Activated naive CD8-positive, alpha-beta T cell (primary cell): Measurements from ENCODE around the gene MAN1C1.
"Not testable (repeated sequence)": the region's sequence is repeated elsewhere in the genome, so short reads cannot be mapped to it uniquely, and the experiment has no call there.

Source experiments
- H3K27ac Mint-ChIP-seq: one replicate; pipeline ENCODE4 v1.8.0; 2021; ENCODE audit warnings: mixed read lengths
- H3K27me3 Mint-ChIP-seq: one replicate; pipeline ENCODE4 v1.8.0; 2021; ENCODE audit warnings: mixed read lengths
- H3K36me3 Mint-ChIP-seq: one replicate; pipeline ENCODE4 v1.8.0; 2021; ENCODE audit warnings: mixed read lengths
- H3K4me1 Mint-ChIP-seq: one replicate; pipeline ENCODE4 v1.8.0; 2021; ENCODE audit warnings: low read depth, mixed read lengths
- H3K4me3 Mint-ChIP-seq: one replicate; pipeline ENCODE4 v1.8.0; 2021; ENCODE audit warnings: mild to moderate bottlenecking, mixed read lengths
- H3K9me3 Mint-ChIP-seq: one replicate; pipeline ENCODE4 v1.8.0; 2021; ENCODE audit warnings: low read depth, mixed read lengths

MAN1C1 gene

DNA sequence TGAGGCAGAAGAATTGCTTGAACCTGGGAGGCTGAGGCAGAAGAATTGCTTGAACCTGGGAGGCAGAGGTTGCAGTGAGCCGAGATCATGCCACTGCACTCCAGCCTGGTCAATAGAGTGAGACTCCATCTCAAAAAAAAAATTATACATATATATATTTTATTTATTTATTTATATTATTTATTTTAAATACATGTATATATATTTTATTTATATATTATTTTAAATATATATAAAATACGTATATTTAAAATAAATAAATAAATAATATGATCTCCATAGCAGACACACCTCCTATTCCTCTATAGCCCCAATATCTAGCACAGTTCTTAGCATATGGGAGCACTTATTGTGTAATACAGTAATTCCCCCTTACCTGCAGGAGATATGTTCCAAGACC is 46.4 kb downstream of the MAN1C1 start:
- H3K36me3 Mint-ChIP-seq, H3K4me3 Mint-ChIP-seq, H3K9me3 Mint-ChIP-seq, H3K27ac Mint-ChIP-seq, H3K27me3 Mint-ChIP-seq: not testable (repeated sequence)
- H3K4me1 Mint-ChIP-seq, result peaks cover 68% of the 10 kb centered on the region

- Mint-ChIP-seq H3K27me3 (no peaks in the 10 kb centered on the region), H3K9me3 (no peaks in the 10 kb centered on the region), H3K4me3 (no peak overlapping the region), H3K36me3 (peaks cover 5% of the 10 kb centered on the region), H3K4me1 (peaks cover 70% of the 10 kb centered on the region), H3K27ac (no peak overlapping the region)
Observed at GRCh38 chr1:25664357-25665199, 48.0 kb downstream of the MAN1C1 start.

DNA sequence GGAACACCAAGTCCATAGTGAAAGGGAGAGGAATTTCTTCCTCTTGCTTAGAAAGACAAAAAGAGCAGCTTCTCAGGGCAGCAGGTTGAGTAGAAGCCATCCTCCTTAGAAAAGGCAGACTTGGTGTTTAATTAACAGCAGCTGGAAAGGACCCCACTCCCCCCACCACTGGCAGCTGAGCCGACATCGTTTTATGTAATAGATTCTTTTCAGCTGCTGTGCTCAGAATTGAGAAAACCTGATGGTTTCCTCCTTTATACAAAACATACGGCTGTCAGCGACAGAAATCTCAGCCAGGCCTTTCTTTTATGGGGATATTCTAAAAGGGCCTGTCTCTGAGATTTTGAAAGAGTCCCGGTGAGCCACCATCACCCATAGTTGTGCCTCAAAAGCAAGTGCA is 49.9 kb downstream of the MAN1C1 start:
- H3K36me3 Mint-ChIP-seq, result peaks cover 8% of the 10 kb centered on the region
- H3K27me3 Mint-ChIP-seq, result no peaks in the 10 kb centered on the region
- no peaks in the 10 kb centered on the region for H3K9me3 Mint-ChIP-seq
- peaks cover 82% of the 10 kb centered on the region for H3K4me1 Mint-ChIP-seq
- no peak overlapping the region for H3K4me3 Mint-ChIP-seq
- peak overlapping the region; percentile 80 for H3K27ac Mint-ChIP-seq

DNA sequence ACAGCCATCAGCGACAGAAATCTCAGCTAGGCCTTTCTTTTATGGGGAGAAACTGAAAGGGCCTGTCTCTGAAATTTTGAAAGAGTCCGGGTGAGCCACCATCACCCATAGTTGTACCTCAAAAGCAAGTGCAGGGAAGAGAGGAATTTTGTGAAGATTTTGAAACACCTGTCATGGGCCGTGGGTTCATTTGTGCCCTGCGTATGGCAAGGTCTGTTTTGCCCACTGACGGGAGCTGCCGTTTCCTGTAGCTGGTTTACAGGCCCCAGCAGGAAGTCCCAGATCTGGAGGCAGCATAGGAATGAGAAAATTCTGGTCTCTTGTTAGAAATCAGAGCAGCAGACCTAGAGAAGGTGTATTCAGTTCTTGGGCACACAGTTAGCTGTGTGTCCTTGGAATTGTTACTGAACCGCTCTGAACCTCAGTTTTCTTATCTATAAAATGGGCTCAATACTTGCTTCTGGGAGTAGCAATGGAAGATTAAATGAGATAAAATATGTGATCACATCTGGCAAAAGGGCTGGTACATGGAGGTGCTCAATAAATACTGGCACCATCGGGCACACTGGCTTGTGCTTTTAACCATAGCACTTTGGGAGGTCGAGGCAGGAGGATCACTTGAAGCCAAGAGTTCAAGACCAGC is 52.5 kb downstream of the MAN1C1 start:
- Mint-ChIP-seq H3K4me1 (peaks cover 90% of the 10 kb centered on the region), H3K27me3 (no peaks in the 10 kb centered on the region), H3K9me3 (no peaks in the 10 kb centered on the region), H3K4me3 (peak overlapping the region; percentile 47), H3K36me3 (peaks cover 17% of the 10 kb centered on the region), H3K27ac (peak overlapping the region; percentile 16)

GRCh38 chr1:25669781-25670567 is 53.4 kb downstream of the MAN1C1 start:
- no peak overlapping the region for H3K4me3 Mint-ChIP-seq
- no peaks in the 10 kb centered on the region for H3K9me3 Mint-ChIP-seq
- peaks cover 19% of the 10 kb centered on the region for H3K36me3 Mint-ChIP-seq
- H3K27ac Mint-ChIP-seq, result peak overlapping the region; percentile 10
- no peaks in the 10 kb centered on the region for H3K27me3 Mint-ChIP-seq
- peaks cover 91% of the 10 kb centered on the region for H3K4me1 Mint-ChIP-seq

DNA sequence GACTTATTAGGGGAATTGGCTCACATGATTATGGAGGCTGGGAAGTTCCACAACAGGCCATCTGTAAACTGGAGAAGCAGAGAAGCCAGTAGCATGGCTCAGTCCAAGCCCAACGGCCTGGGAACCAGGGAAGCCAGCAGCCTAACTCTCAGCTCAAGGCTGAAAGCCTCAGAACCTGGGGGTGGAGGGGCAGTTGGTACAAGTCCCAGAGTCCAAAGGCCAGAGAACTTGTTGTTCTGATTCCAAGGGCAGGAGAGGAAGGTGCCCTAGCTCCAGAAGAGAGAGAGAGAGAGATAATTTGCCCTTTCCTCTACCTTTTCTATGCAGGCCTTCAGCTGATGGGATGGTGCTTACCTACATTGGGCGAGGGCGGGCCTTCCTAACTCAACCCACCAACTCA is 55.3 kb downstream of the MAN1C1 start:
- H3K4me3 Mint-ChIP-seq, result no peak overlapping the region
- H3K27me3 Mint-ChIP-seq, result no peaks in the 10 kb centered on the region
- H3K27ac Mint-ChIP-seq, result no peak overlapping the region
- H3K4me1 Mint-ChIP-seq, result peaks cover 91% of the 10 kb centered on the region
- peaks cover 19% of the 10 kb centered on the region for H3K36me3 Mint-ChIP-seq
- no peaks in the 10 kb centered on the region for H3K9me3 Mint-ChIP-seq

DNA sequence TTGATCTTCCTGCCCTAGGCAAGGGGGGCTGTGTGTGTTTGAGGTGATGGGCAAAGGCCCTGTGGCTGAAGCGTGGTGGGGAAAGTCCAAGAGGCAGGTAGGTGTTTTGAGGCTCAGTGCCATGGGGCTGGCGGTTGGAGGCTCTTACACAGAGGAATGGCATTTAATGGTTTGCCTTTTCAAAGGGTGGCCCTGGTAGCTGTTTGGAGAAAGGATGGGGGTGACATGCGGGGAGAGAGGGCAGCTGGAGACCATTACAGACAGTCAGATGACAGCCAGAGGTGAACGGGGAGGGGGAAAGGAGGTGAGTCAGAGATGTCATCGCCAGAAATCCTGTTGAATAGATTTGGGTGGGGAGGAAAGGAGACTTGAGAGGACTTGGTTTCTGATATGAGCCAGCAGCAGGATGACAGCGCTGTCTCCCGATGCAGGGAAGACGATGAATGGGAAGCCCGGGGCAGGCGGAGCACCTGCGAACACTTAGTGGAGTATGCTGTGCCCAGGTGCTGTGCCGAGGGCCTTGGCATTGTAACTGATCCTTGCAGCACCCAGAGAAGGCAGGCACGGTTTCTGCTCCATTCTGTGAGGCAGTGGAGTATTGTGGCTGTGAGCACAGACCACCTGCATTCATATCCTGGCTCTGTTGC is 56.3 kb downstream of the MAN1C1 start:
- Mint-ChIP-seq H3K4me3 (peak overlapping the region; percentile 21), H3K36me3 (peaks cover 19% of the 10 kb centered on the region), H3K27ac (peak overlapping the region; percentile 61), H3K27me3 (no peaks in the 10 kb centered on the region), H3K4me1 (peaks cover 93% of the 10 kb centered on the region), H3K9me3 (no peaks in the 10 kb centered on the region)

DNA sequence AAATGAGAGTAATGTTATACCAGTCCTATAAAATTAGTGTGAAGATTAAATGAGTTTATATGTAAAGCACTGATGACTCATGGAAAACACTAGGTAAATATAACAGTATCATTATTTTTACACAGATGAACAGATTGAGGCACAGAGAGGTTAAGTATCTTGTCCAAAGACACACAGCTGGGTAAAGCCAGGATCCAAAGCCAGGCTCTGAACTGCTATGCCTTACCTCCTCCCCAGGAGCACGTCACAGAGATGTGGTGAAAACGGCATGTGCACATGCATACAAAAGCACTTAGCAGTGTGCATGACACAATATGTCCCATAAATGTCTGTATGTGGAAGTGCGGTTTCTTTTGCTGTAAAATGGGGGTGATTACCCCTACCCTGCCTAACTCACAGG is 56.9 kb downstream of the MAN1C1 start:
- Mint-ChIP-seq H3K4me3 (peak overlapping the region; percentile 46), H3K27me3 (no peaks in the 10 kb centered on the region), H3K36me3 (peaks cover 19% of the 10 kb centered on the region), H3K27ac (peak overlapping the region; percentile 61), H3K4me1 (peaks cover 94% of the 10 kb centered on the region), H3K9me3 (no peaks in the 10 kb centered on the region)

GRCh38 chr1:25673962-25674806 is 57.6 kb downstream of the MAN1C1 start:
- Mint-ChIP-seq H3K27me3 (no peaks in the 10 kb centered on the region), H3K4me3 (peak overlapping the region; percentile 75), H3K4me1 (peaks cover 95% of the 10 kb centered on the region), H3K36me3 (peaks cover 19% of the 10 kb centered on the region), H3K9me3 (no peaks in the 10 kb centered on the region), H3K27ac (peak overlapping the region; percentile 82)

DNA sequence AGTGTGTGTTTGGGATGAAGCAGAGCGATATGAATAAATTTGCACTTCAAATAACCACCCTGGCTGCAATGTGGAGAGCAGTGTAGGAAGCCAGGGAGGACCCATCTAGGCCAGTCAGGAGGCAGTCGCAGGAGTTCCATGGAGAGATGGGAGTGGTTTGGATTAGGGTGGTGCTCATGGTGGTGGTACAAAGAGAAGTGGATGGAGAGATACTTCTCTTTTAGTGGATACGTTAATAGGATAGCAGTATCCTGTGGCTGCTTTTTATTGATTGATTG is 58.2 kb downstream of the MAN1C1 start:
- Mint-ChIP-seq H3K9me3 (no peaks in the 10 kb centered on the region), H3K4me3 (peak overlapping the region; percentile 75), H3K27ac (peak overlapping the region; percentile 82), H3K36me3 (peaks cover 19% of the 10 kb centered on the region), H3K4me1 (peaks cover 97% of the 10 kb centered on the region), H3K27me3 (no peaks in the 10 kb centered on the region)

- peaks cover 22% of the 10 kb centered on the region for H3K36me3 Mint-ChIP-seq
- H3K27ac Mint-ChIP-seq, result peak overlapping the region; percentile 78
- H3K4me3 Mint-ChIP-seq, result peak overlapping the region; percentile 75
- no peaks in the 10 kb centered on the region for H3K9me3 Mint-ChIP-seq
- no peaks in the 10 kb centered on the region for H3K27me3 Mint-ChIP-seq
- peaks cover 91% of the 10 kb centered on the region for H3K4me1 Mint-ChIP-seq
Observed at GRCh38 chr1:25675729-25676476, 59.3 kb downstream of the MAN1C1 start.

GRCh38 chr1:25676488-25676887 is 59.9 kb downstream of the MAN1C1 start:
- Mint-ChIP-seq H3K27ac (peak overlapping the region; percentile 78), H3K36me3 (peaks cover 16% of the 10 kb centered on the region), H3K9me3 (no peaks in the 10 kb centered on the region), H3K4me1 (peaks cover 86% of the 10 kb centered on the region), H3K4me3 (peak overlapping the region; percentile 75), H3K27me3 (no peaks in the 10 kb centered on the region)

GRCh38 chr1:25677193-25677773 is 60.7 kb downstream of the MAN1C1 start:
- H3K4me3 Mint-ChIP-seq, result peak overlapping the region; percentile 75
- H3K27ac Mint-ChIP-seq, result peak overlapping the region; percentile 78
- peaks cover 85% of the 10 kb centered on the region for H3K4me1 Mint-ChIP-seq
- no peaks in the 10 kb centered on the region for H3K27me3 Mint-ChIP-seq
- peaks cover 11% of the 10 kb centered on the region for H3K36me3 Mint-ChIP-seq
- no peaks in the 10 kb centered on the region for H3K9me3 Mint-ChIP-seq
